ENCODE data around the gene NCOA1. TPM values are rescaled to one million over a fixed set of nuclear protein-coding genes. Genes with fewer than 3 reads are reported as not detected.

Gene NCOA1
- total and polyA plus RNA-seq, 3 donors from 2014 or later = 52.3 to 124 (median 109) TPM

DNA sequence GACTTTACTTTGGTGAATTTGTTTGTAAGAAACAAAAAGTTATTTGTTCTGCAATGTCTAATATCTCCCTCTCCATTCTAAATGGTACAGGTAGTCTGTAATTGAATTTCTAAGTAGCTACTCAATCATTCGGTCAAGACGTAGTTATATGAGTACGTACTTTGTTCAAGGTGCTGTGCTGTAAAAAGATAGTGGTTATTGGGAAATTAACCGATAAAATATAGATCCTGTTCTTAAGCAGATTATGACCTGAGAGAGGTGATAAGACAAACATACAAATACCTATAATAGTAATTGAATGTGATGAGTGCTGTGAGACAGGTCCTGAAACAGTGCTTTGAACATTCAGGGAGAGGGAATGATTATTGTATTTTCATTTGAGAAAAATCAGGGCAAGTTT lies 7.1 kb downstream of the NCOA1 start:
- Histone ChIP-seq H3K27me3 (no peaks in the 10 kb centered on the region), H3K36me3 (ENCODE audit: low read depth, missing control alignments) (no peaks in the 10 kb centered on the region), H3K4me3 (no peak overlapping the region), H3K4me1 (peaks cover 9% of the 10 kb centered on the region), H3K9me3 (no peaks in the 10 kb centered on the region), H3K27ac (no peak overlapping the region)
- TF ChIP-seq, protein P1, sequence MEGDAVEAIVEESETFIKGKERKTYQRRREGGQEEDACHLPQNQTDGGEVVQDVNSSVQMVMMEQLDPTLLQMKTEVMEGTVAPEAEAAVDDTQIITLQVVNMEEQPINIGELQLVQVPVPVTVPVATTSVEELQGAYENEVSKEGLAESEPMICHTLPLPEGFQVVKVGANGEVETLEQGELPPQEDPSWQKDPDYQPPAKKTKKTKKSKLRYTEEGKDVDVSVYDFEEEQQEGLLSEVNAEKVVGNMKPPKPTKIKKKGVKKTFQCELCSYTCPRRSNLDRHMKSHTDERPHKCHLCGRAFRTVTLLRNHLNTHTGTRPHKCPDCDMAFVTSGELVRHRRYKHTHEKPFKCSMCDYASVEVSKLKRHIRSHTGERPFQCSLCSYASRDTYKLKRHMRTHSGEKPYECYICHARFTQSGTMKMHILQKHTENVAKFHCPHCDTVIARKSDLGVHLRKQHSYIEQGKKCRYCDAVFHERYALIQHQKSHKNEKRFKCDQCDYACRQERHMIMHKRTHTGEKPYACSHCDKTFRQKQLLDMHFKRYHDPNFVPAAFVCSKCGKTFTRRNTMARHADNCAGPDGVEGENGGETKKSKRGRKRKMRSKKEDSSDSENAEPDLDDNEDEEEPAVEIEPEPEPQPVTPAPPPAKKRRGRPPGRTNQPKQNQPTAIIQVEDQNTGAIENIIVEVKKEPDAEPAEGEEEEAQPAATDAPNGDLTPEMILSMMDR (IDR thresholded peaks at IDR 0.05) = no peak
- TF ChIP-seq POLR2A (IDR thresholded peaks at IDR 0.05) = no peak
- intact Hi-C loops (cut with DNase I; ENCODE audit: low total_unique reads) = no loop called here
- no peak for DNase-seq
- 76 to 90% methylated on average over 4 of the region's 4 CpGs for WGBS, 2 donors

DNA sequence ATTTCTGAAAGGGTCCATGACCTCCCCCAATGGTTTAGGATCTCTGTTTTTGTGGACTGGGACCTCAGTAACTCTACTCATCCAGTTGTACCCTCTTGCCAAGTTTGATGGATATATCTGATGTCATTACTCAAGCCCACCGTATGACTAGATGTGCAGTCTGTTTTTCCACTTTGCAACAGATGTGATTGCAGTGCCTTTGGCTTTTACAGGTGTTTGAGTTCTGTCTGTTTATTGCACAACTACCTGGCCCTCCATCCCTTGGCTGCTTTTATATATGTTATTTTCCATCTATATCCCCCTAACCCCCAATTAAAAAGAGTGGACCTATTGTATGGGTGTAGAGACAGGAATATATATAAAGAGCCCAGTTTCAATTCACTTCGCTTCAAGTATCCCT lies 10.8 kb downstream of the NCOA1 start:
- Histone ChIP-seq H3K27me3 (no peaks in the 10 kb centered on the region), H3K9me3 (no peaks in the 10 kb centered on the region), H3K36me3 (ENCODE audit: low read depth, missing control alignments) (no peaks in the 10 kb centered on the region), H3K4me1 (no peaks in the 10 kb centered on the region), H3K4me3 (no peak overlapping the region), H3K27ac (no peak overlapping the region)
- DNase-seq = no peak
- WGBS, 2 donors = 76 to 91% methylated on average over 2 of the region's 2 CpGs
- TF ChIP-seq POLR2A (IDR thresholded peaks at IDR 0.05) = no peak
- TF ChIP-seq, protein P1 (IDR thresholded peaks at IDR 0.05) = no peak
- intact Hi-C loops (cut with DNase I; ENCODE audit: low total_unique reads) = no loop called here

DNA sequence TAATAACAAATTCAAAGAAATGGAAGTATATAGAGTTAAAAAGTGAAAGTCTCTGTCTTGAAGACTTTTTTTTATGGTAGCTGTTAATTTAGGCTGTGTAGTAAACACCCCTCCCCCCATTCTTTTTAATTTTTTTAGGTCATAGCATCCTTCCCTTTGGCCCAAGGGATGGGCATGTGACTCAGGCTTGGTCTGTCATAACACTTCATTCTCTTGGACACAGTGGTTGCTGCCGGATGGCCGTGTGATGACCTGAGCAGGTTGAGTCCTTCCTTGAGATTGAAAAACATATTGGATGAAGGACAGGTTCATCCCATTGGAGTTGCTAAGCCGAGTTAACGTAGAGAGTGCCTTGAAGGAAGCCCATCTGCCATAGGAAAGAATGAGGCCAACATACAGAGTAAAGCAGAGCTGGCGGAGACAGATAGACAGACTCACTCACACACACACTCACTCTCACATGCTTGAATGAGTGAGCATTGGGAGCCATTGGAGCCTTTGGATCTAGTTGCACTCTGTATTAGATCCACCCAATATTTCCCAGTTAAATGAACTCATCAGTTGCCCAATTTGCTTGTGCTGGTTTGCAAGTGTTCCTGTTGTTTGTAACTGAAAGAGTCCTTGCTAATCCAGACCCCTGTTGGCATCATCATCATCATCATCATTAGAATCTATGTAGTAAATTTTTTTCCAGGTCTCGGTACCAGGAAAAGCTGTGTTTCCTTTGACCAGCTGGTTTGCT lies 14.7 kb downstream of the NCOA1 start:
- Histone ChIP-seq H3K9me3 (no peaks in the 10 kb centered on the region), H3K27ac (no peak overlapping the region), H3K27me3 (no peaks in the 10 kb centered on the region), H3K36me3 (ENCODE audit: low read depth, missing control alignments) (no peaks in the 10 kb centered on the region), H3K4me1 (peaks cover 3% of the 10 kb centered on the region), H3K4me3 (no peak overlapping the region)
- TF ChIP-seq, protein P1 (IDR thresholded peaks at IDR 0.05) = no peak
- no peak for TF ChIP-seq POLR2A (IDR thresholded peaks at IDR 0.05)
- no peak for DNase-seq
- WGBS, 2 donors = 91 to 97% methylated on average over 6 of the region's 6 CpGs
- intact Hi-C loops (cut with DNase I; ENCODE audit: low total_unique reads) = no loop called here

DNA sequence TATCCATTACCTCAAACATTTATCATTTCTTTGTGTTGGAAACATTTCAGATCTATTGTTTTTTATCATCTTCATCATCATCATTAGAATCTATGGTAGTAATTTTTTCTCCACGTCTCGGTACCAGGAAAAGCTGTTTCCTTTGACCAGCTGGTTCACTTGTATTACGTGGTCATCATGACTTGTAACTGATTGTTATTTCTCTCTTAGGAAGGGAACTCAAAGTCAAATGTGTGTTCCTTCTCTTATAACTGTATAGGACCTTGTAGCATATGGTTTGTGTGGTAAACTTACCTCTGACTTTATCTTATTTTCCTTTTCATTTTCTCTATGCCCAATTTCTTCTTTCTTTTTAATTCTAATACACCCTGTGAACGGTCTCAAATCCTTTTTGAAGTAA lies 16.5 kb downstream of the NCOA1 start:
- Histone ChIP-seq H3K4me1 (peaks cover 11% of the 10 kb centered on the region), H3K9me3 (no peaks in the 10 kb centered on the region), H3K27ac (no peak overlapping the region), H3K27me3 (no peaks in the 10 kb centered on the region), H3K4me3 (no peak overlapping the region), H3K36me3 (ENCODE audit: low read depth, missing control alignments) (no peaks in the 10 kb centered on the region)
- TF ChIP-seq, protein P1 (IDR thresholded peaks at IDR 0.05) = no peak
- no peak for TF ChIP-seq POLR2A (IDR thresholded peaks at IDR 0.05)
- intact Hi-C loops (cut with DNase I; ENCODE audit: low total_unique reads) = no loop called here
- 78 to 82% methylated on average over 4 of the region's 4 CpGs for WGBS, 2 donors
- DNase-seq = no peak

DNA sequence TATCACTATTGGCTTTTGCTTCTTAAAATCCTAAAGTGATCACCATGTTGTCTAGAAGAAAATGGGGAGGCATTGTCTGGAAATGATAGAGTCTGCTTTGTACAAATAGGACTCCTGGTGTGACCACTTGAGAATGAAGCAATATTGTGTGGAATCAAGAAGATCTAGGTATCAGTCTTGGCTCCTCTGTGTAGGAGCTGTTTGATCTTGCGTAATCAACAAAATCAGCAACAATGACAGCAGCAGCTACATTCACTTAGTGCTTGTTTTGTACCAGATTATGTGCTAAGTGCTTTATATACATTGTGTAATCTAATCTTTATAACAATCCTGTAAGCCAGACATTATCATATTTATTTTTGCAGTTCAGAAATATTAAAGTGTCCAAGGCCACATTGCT lies 17.8 kb downstream of the NCOA1 start:
- no peak overlapping the region for H3K27ac ChIP-seq
- no peak for DNase-seq
- no peaks in the 10 kb centered on the region for H3K36me3 ChIP-seq (ENCODE audit: low read depth, missing control alignments)
- no peak for TF ChIP-seq POLR2A (IDR thresholded peaks at IDR 0.05)
- H3K4me1 ChIP-seq = peaks cover 23% of the 10 kb centered on the region
- intact Hi-C loops (cut with DNase I; ENCODE audit: low total_unique reads) = no loop called here
- H3K9me3 ChIP-seq = no peaks in the 10 kb centered on the region
- H3K27me3 ChIP-seq = no peaks in the 10 kb centered on the region
- H3K4me3 ChIP-seq = no peak overlapping the region
- WGBS, 2 donors = 83 to 93% methylated on average over 1 of the region's 1 CpG

All from testis (tissue), 3 donors.